ENCODE measurements around the gene GSDME.

GSDME gene

DNA sequence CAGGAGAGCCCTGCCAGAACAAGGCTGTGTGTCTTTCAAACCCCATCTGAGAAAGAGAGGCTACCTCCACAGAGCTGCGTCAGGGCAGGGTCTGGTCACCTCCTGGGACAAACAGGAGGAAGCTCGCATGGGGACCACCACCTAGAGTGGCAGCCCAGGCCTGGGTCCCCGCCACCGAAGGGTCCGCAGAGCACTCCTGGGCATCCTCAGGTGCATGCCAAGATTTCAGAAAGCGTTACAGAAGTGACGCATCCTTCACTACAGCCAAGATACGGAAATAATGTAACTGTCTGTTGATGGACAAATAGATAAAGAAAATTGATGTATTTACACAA, 42.6 kb downstream of the GSDME start:
- H3K27me3 ChIP-seq (ENCODE audit: control insufficient read depth in 1 of 2, insufficient read depth in 2 of 2, low read length in 2 of 2), result no peaks in the 10 kb centered on the region
- H3K9ac ChIP-seq (ENCODE audit: low read length in 2 of 2), result no peak overlapping the region
- H3K9me3 ChIP-seq (ENCODE audit: control insufficient read depth in 2 of 2, low read length in 2 of 2), result no peaks in the 10 kb centered on the region
- no peaks in the 10 kb centered on the region for H3K4me1 ChIP-seq (ENCODE audit: control insufficient read depth, insufficient read depth, low read length)
- H3K36me3 ChIP-seq (ENCODE audit: control insufficient read depth in 2 of 2, insufficient read depth in 2 of 2, low read length in 2 of 2), result peaks cover 0 to 4% of the 10 kb centered on the region in 2 donors
- H3K27ac ChIP-seq (ENCODE audit: low read length), result no peak overlapping the region
- H3K4me3 ChIP-seq (ENCODE audit: low read length in 2 of 2), result no peak overlapping the region

- H3K27ac ChIP-seq (ENCODE audit: low read length), result no peak overlapping the region
- H3K27me3 ChIP-seq (ENCODE audit: control insufficient read depth in 1 of 2, insufficient read depth in 2 of 2, low read length in 2 of 2), result no peaks in the 10 kb centered on the region
- H3K36me3 ChIP-seq (ENCODE audit: control insufficient read depth in 2 of 2, insufficient read depth in 2 of 2, low read length in 2 of 2), result peaks cover 0 to 4% of the 10 kb centered on the region in 2 donors
- H3K9ac ChIP-seq (ENCODE audit: low read length in 2 of 2), result no peak overlapping the region
- no peaks in the 10 kb centered on the region for H3K4me1 ChIP-seq (ENCODE audit: control insufficient read depth, insufficient read depth, low read length)
- no peak overlapping the region for H3K4me3 ChIP-seq (ENCODE audit: low read length in 2 of 2)
- no peaks in the 10 kb centered on the region for H3K9me3 ChIP-seq (ENCODE audit: control insufficient read depth in 2 of 2, low read length in 2 of 2)
Measured at GRCh38 chr7:24713850-24714675, 43.2 kb downstream of the GSDME start.

GRCh38 chr7:24713039-24713793, 44.0 kb downstream of the GSDME start:
- H3K4me1 ChIP-seq (ENCODE audit: control insufficient read depth, insufficient read depth, low read length), result no peaks in the 10 kb centered on the region

DNA sequence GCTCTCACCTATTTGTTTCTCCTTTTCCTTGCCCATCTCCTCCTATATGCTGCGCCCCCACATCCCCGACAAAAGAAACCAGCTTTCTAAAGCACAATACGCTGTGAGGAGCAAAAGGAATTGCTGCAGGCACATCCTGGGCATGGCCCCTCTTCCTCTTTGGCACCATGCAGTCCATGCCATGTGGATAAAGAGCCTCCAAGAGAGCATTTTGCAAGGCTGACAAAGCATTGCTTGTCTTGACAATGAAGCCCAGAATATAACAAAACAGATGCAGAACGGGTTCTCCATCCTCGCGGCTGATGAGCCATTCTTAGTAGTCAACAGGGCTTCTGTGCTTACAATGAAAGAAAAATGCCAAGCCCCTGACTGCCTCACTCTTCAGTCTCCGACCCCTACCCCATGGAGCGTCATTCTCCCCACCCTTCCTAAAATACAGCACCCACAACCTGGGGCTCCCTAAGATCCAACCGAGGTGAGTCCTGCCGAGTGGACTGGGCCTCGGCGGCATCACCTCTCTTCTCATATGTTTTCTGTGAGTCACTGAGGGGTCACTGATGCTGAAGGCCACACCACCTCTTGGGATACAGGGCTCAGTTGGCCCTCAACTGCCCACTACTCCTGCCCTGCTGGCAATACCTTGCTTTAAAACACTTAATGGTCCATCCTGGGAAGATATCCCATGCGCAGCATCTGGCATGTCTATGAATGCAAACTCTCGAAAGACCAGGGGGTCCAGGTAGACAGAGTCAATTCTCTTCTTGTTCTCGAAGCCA, 47.5 kb downstream of the GSDME start:
- Histone ChIP-seq H3K4me3 (ENCODE audit: low read length in 2 of 2) (no peak overlapping the region), H3K36me3 (ENCODE audit: control insufficient read depth in 2 of 2, insufficient read depth in 2 of 2, low read length in 2 of 2) (no peaks in the 10 kb centered on the region), H3K27ac (ENCODE audit: low read length) (no peak overlapping the region), H3K9ac (ENCODE audit: low read length in 2 of 2) (no peak overlapping the region), H3K4me1 (ENCODE audit: control insufficient read depth, insufficient read depth, low read length) (peaks cover 15% of the 10 kb centered on the region), H3K9me3 (ENCODE audit: control insufficient read depth in 2 of 2, low read length in 2 of 2) (no peaks in the 10 kb centered on the region), H3K27me3 (ENCODE audit: control insufficient read depth in 1 of 2, insufficient read depth in 2 of 2, low read length in 2 of 2) (no peaks in the 10 kb centered on the region)

More at GRCh38 chr7:24713039-24713793, 44.0 kb downstream of the GSDME start:
- Histone ChIP-seq H3K27ac (ENCODE audit: low read length) (no peak overlapping the region), H3K9ac (ENCODE audit: low read length in 2 of 2) (no peak overlapping the region), H3K9me3 (ENCODE audit: control insufficient read depth in 2 of 2, low read length in 2 of 2) (no peaks in the 10 kb centered on the region), H3K36me3 (ENCODE audit: control insufficient read depth in 2 of 2, insufficient read depth in 2 of 2, low read length in 2 of 2) (peaks cover 0 to 4% of the 10 kb centered on the region in 2 donors), H3K27me3 (ENCODE audit: control insufficient read depth in 1 of 2, insufficient read depth in 2 of 2, low read length in 2 of 2) (no peaks in the 10 kb centered on the region), H3K4me3 (ENCODE audit: low read length in 2 of 2) (no peak overlapping the region)

DNA sequence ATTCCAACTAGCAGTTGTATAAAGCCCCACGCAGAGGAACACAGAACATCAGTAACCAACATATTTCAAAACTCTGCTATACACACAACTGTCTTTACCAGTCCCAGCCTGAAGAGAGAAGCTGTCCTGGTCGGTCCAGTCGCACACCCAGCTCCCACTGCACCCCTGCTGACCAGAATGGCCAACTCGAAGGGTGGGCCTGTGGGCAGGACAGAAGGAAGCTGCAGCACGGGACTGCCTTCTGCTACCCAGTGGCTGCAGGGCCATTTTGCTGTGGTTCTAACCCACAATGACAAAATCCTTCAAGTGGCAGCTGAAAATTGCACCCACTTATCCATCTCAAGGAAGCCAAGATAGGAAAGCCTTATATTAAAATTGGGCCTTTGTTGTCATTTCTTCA, 48.2 kb downstream of the GSDME start:
- peaks cover 20% of the 10 kb centered on the region for H3K4me1 ChIP-seq (ENCODE audit: control insufficient read depth, insufficient read depth, low read length)
- H3K4me3 ChIP-seq (ENCODE audit: low read length in 2 of 2), result no peak overlapping the region
- no peak overlapping the region for H3K9ac ChIP-seq (ENCODE audit: low read length in 2 of 2)
- H3K9me3 ChIP-seq (ENCODE audit: control insufficient read depth in 2 of 2, low read length in 2 of 2), result no peaks in the 10 kb centered on the region
- H3K36me3 ChIP-seq (ENCODE audit: control insufficient read depth in 2 of 2, insufficient read depth in 2 of 2, low read length in 2 of 2), result no peaks in the 10 kb centered on the region
- H3K27me3 ChIP-seq (ENCODE audit: control insufficient read depth in 1 of 2, insufficient read depth in 2 of 2, low read length in 2 of 2), result no peaks in the 10 kb centered on the region
- no peak overlapping the region for H3K27ac ChIP-seq (ENCODE audit: low read length)

GRCh38 chr7:24707988-24708615, 49.2 kb downstream of the GSDME start:
- no peak overlapping the region for H3K4me3 ChIP-seq (ENCODE audit: low read length in 2 of 2)
- H3K27me3 ChIP-seq (ENCODE audit: control insufficient read depth in 1 of 2, insufficient read depth in 2 of 2, low read length in 2 of 2), result no peaks in the 10 kb centered on the region
- H3K4me1 ChIP-seq (ENCODE audit: control insufficient read depth, insufficient read depth, low read length), result peaks cover 21% of the 10 kb centered on the region
- no peaks in the 10 kb centered on the region for H3K9me3 ChIP-seq (ENCODE audit: control insufficient read depth in 2 of 2, low read length in 2 of 2)
- no peak overlapping the region for H3K27ac ChIP-seq (ENCODE audit: low read length)
- H3K9ac ChIP-seq (ENCODE audit: low read length in 2 of 2), result no peak overlapping the region
- no peaks in the 10 kb centered on the region for H3K36me3 ChIP-seq (ENCODE audit: control insufficient read depth in 2 of 2, insufficient read depth in 2 of 2, low read length in 2 of 2)

DNA sequence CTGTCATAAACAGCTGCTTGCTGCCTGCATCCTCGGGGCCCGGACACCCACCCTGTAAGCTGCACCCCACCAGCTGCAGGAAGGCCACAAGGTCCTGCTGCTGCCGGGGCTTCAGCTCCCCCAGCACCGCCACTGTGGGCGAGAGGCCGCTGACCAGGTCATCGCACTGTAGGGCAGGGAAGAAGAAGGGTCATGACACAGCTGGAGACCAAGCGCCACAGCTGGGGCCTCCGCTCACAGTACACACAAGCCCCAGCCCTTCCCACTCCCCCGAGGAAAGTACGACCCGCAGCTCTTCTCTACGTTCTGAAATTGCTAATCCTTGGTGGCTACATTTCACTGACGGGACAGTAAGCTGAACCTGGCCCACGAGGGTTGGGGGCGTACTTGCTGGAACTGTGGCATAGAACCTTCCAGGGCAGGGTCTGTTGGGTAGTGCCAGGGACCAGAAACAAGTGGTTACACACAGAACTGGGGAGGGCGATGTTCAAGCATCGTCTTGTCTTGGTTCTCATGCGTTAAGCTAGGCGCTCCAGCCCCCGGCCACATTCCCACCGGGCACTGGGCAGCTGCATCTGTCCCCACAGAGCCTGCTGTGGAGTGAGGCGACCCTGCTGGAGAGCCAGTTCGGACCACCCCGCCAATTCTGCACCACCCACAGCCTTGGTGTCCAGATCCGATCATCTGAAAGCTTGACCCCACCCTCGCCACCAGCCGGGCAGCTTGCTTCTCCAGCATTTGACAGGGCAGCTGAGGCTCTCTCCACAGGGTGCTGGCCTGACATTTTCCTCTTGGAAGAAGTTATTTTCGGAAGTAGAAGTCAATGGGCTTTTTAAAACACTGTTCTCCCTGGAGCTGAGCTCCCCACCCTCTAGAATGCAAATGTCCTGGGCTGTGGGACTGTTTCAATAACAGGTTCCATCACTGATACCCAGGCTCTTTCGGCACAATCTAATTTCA, 50.8 kb downstream of the GSDME start:
- H3K4me3 ChIP-seq (ENCODE audit: low read length in 2 of 2), result no peak overlapping the region
- peak overlapping the region; percentile 11 for H3K27ac ChIP-seq (ENCODE audit: low read length)
- no peaks in the 10 kb centered on the region for H3K9me3 ChIP-seq (ENCODE audit: control insufficient read depth in 2 of 2, low read length in 2 of 2)
- no peaks in the 10 kb centered on the region for H3K36me3 ChIP-seq (ENCODE audit: control insufficient read depth in 2 of 2, insufficient read depth in 2 of 2, low read length in 2 of 2)
- H3K27me3 ChIP-seq (ENCODE audit: control insufficient read depth in 1 of 2, insufficient read depth in 2 of 2, low read length in 2 of 2), result no peaks in the 10 kb centered on the region
- H3K9ac ChIP-seq (ENCODE audit: low read length in 2 of 2), result no peak overlapping the region
- H3K4me1 ChIP-seq (ENCODE audit: control insufficient read depth, insufficient read depth, low read length), result peaks cover 37% of the 10 kb centered on the region

GRCh38 chr7:24705461-24705954, 51.8 kb downstream of the GSDME start:
- H3K9me3 ChIP-seq (ENCODE audit: control insufficient read depth in 2 of 2, low read length in 2 of 2), result no peaks in the 10 kb centered on the region
- no peaks in the 10 kb centered on the region for H3K27me3 ChIP-seq (ENCODE audit: control insufficient read depth in 1 of 2, insufficient read depth in 2 of 2, low read length in 2 of 2)
- H3K36me3 ChIP-seq (ENCODE audit: control insufficient read depth in 2 of 2, insufficient read depth in 2 of 2, low read length in 2 of 2), result no peaks in the 10 kb centered on the region
- peak overlapping the region in 1 of 2 donors; percentile 29 for H3K9ac ChIP-seq (ENCODE audit: low read length in 2 of 2)
- peaks cover 47% of the 10 kb centered on the region for H3K4me1 ChIP-seq (ENCODE audit: control insufficient read depth, insufficient read depth, low read length)
- H3K27ac ChIP-seq (ENCODE audit: low read length), result peak overlapping the region; percentile 60
- H3K4me3 ChIP-seq (ENCODE audit: low read length in 2 of 2), result peak overlapping the region in 1 of 2 donors; percentile 29

DNA sequence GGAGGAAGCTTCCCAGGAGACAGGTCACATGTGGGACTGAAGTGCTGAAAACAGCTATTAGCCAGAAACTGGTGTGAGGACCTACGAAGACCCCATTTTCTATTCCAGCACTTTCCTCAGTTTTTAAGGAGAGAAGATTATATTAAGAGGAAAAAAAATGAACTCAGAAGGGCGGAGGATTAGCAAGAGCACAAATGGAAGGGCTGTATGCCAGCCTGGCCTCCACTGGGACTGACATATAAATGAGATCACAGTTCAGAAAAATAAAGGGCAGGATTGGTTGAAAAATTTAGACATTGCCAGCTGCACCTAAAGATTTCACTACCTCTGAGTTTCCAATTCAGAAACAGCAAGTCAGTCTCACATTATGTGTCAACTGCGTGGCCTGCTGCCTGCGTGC, 53.0 kb downstream of the GSDME start:
- H3K9me3 ChIP-seq (ENCODE audit: control insufficient read depth in 2 of 2, low read length in 2 of 2), result no peaks in the 10 kb centered on the region
- H3K36me3 ChIP-seq (ENCODE audit: control insufficient read depth in 2 of 2, insufficient read depth in 2 of 2, low read length in 2 of 2), result no peaks in the 10 kb centered on the region
- peaks cover 48% of the 10 kb centered on the region for H3K4me1 ChIP-seq (ENCODE audit: control insufficient read depth, insufficient read depth, low read length)
- H3K27ac ChIP-seq (ENCODE audit: low read length), result peak overlapping the region; percentile 60
- H3K9ac ChIP-seq (ENCODE audit: low read length in 2 of 2), result no peak overlapping the region
- H3K27me3 ChIP-seq (ENCODE audit: control insufficient read depth in 1 of 2, insufficient read depth in 2 of 2, low read length in 2 of 2), result no peaks in the 10 kb centered on the region
- no peak overlapping the region for H3K4me3 ChIP-seq (ENCODE audit: low read length in 2 of 2)
